ENCODE results near the gene HIGD1A.

The HIGD1A gene

DNA sequence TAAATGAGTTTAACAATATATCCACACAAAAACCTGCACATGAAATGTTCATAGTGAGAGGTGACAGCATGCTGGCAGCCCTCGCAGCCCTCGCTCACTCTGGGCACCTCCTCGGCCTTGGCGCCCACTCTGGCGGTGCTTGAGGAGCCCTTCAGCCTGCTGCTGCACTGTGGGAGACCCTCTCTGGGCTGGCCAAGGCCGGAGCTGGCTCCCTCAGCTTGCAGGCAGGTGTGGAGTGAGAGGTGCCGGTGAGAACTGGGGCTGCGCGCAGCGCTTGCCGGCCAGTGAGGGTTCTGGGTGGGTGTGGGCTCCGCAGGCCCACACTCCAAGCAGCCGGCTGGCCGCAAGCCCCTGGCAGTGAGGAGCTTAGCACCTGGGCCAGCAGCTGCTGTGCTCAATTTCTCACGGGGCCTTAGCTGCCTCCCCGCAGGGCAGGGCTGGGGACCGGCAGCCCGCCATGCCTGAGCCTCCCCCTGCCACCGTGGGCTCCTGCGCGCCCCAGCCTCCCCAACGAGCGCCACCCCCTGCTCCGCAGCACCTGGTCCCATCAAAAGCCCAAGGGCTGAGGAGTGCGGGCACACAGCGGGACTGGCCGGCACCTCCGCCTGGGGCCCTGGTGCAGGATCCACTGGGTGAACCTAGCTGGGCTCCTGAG, 34.7 kb downstream of the HIGD1A start:
- DNase-seq = no peak
- intact Hi-C loops (cut with DNase I) = no loop called here

- intact Hi-C loops (cut with DNase I) = no loop called here
- peak in 1 of 42 donors; percentile 20 for DNase-seq
Measured at GRCh38 chr3:42764561-42765295, 39.6 kb downstream of the HIGD1A start.

DNA sequence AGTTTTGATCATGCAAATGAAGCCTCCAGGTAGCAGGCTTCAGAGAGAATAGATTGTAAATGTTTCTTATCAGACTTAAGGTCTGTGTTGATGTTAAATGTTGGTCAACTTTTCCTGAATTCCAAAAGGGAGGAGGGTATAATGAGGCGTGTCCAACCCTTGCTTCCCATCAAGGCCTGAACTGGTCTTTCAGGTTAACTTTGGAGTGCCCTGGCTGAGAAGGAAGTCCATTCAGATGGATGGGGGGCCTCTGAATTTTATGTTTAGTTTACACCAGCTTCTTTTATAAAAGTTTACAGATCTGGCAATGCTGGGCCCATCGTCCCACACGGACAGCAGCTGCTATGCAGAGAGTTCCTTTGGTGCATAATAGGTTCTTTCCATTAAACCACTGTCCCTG, 40.2 kb downstream of the HIGD1A start:
- DNase-seq = peak in 1 of 42 donors; percentile 16
- intact Hi-C loops (cut with DNase I) = no loop called here

DNA sequence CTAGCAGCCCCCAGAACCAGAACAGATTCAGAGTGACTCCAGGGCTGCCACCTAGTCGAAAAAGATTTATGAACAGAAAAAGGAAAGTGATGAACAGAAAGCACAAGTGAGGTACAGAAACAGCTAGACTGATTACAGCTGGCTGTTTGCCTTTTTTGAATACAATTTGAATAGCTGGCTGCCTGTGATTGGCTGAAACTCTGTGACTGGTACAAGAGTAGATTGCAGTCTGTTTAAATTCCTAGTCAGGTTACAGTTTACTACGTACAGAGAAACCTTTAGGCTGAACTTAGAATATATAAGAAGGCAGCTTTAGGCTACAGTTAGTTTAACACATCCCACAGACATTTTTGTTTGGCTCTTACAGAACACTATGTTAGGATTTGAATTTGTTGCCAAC, 41.3 kb downstream of the HIGD1A start:
- peak in 5 of 42 donors; percentile 21 to 53 (median 30) for DNase-seq
- intact Hi-C loops (cut with DNase I) = no loop called here

DNA sequence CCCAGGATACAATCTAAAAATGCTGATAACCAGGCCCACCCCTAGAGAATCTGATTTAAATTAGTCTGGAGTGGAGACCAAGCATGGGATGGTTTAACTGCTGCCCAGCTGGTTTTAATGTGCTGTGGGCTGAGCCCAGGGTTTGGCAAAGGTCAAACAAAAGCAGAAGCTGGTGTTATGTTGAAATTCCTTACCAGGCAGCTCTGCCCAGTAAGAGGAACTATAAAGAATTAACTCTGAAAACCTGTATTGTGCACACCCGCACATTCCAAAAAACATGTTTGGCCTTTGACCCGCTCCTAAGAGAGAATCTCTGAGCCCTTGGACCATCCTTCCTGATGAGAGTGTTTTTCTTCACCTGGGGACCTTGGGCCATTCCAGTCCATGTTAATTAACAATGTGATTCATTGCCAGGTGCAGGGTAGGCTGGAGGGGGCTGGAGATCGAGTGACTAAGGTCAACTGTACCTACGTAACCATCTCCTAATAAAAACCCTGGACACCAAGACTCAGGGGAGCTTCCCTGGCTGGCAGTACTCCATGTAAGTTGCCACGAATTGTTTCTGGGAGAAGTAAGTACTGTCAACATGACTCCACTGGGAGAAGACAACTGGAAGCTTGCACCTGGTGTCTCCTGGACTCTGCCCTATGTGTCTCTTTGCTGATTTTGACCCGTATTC, 42.1 kb downstream of the HIGD1A start:
- DNase-seq = peak in 2 of 42 donors; percentile 8 to 43
- intact Hi-C loops (cut with DNase I) = no loop called here

DNA sequence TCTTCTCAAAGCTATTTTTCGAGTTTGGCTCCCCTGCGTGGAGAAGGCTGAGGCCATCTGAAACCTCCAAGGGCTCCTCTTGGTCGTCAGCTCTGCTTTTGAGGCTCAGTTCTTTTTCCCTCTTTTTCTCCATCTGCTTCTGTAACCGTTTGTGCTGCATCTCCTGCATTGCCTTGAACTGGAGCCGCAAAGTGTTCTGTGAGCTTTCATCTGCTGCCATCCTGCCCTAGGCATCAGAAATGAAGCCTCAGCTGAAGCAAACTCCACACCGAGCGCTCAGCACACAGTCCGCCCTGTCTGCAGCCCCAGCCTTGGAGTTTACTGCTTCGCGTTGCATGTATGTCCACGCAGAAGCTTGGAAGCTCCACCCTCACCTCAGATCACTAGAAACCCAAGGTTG, 46.2 kb downstream of the HIGD1A start:
- intact Hi-C loops (cut with DNase I) = no loop called here
- peak in 2 of 42 donors; percentile 8 to 9 for DNase-seq

- intact Hi-C loops (cut with DNase I) = no loop called here
- peak in 1 of 42 donors; percentile 29 for DNase-seq
Measured at GRCh38 chr3:42756681-42757213, 47.5 kb downstream of the HIGD1A start.

DNA sequence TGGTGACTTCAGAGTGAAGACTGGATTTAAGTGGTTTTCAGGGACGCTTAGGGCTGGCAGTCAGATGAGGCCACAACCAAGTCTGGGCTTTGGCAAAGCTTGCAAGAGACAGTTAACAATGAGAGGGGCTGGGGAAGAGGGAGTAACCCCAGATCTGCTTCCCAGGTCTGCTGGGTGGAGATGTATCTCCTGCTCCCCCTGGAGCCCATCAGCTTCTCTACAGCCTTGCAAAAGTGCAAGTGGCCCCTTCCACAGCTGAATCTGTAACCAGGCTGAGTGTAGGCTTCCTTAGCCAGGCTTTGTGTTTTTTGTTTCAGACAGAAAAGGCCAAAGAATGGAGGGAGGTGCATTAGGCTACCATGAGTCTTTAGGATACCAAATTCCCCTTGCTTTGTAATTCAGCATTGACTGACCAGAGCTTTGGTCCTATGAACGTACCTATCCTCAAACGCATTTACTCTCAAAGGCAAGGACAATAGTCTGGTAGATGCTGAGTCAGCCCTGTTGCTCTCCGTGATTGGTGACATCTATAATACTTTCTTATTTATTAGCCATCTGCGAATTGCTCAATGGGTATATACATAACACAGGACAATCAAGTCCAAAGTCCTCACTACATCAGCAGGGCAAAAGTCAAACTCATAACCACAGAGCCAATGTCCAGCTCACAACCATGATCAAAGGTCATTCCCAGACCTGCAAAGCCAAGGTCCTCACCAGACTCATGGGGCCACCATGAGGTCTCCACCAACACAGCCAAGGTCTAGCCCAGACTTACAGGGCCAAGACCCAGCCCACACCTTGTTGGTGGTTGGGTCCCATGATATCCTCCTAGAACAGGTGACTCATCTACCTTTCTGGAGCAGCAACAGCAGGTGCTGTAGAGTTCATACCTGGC, 48.4 kb downstream of the HIGD1A start:
- intact Hi-C loops (cut with DNase I) = no loop called here
- peak in 30 of 42 donors; percentile 35 to 83 (median 64) for DNase-seq

GRCh38 chr3:42753757-42754156, 50.5 kb downstream of the HIGD1A start:
- intact Hi-C loops (cut with DNase I) = no loop called here
- peak in 2 of 42 donors; percentile 13 to 20 for DNase-seq

DNA sequence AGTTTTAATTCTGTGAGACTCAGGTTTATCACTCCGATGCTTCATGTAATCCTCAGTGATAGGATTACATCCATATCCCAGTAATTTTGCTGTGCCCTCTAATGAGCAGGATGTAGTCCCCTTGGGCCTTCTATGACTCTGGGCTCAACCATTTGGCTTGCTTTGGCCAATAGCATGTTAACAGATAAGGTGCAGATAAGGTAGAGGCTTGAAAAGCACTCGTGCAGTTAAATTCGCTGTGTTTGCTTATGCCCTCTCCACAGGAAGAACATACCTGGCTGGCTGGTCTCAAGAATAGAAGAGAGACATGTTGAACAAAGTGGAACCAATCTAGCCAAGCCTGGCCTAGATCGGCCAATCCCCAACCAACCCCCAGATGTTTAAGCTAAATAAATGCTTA, 51.3 kb downstream of the HIGD1A start:
- intact Hi-C loops (cut with DNase I) = no loop called here
- DNase-seq = peak in 1 of 42 donors; percentile 10

DNA sequence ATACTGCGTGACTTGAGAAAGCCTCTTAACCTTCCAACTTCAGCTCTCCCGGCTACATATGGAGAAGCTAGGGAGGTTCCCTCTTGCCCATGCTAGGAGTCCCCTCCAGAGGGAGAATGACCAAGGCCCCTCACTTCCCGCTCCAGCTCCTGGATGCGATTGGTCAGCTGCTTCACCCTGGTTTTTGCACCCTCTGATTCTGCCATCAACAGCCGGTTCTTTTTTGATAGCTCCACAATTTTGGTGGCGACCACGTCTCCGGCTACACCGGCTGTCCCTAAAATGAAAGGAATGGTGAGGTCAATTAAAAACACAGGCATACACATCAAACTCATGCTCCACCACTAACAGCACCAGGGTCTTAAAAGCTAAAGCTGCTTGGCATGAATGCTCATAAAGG, 51.8 kb downstream of the HIGD1A start:
- DNase-seq = peak in 2 of 42 donors; percentile 16
- intact Hi-C loops (cut with DNase I) = no loop called here

- DNase-seq = peak in 3 of 42 donors; percentile 6 to 29 (median 28)
- intact Hi-C loops (cut with DNase I) = no loop called here
Measured at GRCh38 chr3:42751609-42752008, 52.7 kb downstream of the HIGD1A start.

DNA sequence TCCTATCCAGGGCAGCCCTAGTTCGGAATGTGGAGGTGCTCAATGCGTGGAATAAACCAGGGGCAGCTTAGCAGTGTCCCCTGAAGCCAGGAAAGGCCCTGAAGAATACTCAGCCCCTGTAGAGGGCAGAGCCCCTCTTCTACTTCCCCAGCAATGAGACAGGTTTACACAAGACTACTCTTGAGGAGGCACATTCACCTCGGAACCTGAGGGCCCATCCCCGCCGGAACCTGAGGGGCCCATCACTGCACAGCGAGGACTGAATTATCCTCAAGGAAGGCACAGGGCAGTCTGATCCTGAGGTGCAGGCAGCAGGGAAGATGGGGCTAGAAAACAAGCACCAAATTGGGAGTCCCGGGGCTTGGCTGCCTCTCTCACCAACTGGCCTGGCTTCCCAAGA, 53.5 kb downstream of the HIGD1A start:
- intact Hi-C loops (cut with DNase I) = no loop called here
- peak in 2 of 42 donors; percentile 8 to 14 for DNase-seq

- intact Hi-C loops (cut with DNase I) = loop anchor here (5.0 kb wide), 2 partner anchors 97 to 167 kb away; partner anchors contain the start of genes SEC22C and ZBTB47
- peak in 37 of 42 donors; percentile 38 to 87 (median 71) for DNase-seq
Measured at GRCh38 chr3:42749753-42750231, 54.5 kb downstream of the HIGD1A start.

DNA sequence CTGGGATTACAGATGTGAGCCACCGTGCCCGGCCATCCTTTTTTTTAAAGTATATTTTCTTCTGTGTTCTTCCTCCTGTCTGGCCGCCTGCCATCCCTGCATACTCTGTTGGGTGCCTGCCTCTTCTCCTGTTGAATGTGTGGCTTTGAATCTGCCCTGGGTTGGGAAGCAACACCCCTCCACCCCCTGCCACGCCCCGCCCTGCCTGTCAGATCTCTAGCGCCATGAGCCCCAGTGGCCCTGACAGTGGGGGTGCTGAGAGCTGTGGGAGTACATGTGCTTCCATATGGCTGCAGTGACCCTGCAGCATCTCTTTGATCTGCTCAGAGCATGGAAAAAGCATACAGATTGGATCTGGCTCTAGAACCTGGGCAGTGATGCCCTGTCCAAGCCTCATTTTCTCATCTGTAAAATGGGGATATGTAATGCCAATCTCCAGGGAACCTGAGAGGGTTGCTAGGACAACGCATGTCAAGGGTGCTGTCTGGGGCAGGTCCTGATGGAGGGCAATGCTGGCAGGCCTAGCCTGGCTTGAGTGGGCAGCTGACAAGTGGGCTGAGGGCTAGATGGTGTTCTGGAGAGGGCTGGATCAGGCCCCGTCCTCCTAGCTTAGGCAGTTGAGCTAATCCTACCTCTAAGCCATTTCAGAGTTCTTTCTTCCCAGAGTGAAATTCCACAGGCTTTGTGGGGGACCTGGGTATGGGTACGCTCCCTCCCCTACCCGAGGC, 55.1 kb downstream of the HIGD1A start:
- DNase-seq = peak in 5 of 42 donors; percentile 15 to 39 (median 32)
- intact Hi-C loops (cut with DNase I) = loop anchor here (5.0 kb wide), 2 partner anchors 97 to 167 kb away; partner anchors contain the start of genes SEC22C and ZBTB47

DNA sequence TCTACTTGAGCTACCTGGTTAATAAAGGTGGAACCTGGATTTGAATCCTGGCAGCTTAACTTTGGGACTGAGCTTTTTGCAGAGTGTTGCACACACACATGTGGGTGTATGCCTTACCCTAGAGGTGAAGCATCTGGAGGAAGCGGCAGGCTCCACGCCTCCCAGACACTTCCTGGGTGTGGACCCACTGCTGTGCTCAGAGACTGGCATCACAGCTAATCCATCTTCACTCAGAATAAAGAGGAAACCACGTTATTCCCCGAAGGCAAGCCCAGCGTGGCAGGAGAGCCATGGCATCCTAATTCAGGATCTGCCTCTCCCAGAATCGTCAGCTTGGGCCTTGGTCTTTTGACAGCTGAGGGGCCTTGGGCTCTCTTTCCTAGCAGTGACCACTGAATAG, 56.7 kb downstream of the HIGD1A start:
- peak in 24 of 42 donors; percentile 42 to 80 (median 60) for DNase-seq

More for the DNA sequence above, 56.7 kb downstream of the HIGD1A start:
- intact Hi-C loops (cut with DNase I) = loop anchor here (5.0 kb wide), 2 partner anchors 95 to 165 kb away; partner anchors contain the start of genes SEC22C and ZBTB47
